KOPT-K1 (cell line): ENCODE results near the gene BABAM2.
A peak's percentile ranks its signal among the peaks of the same experiment; 100 is the strongest.
"Not testable (repeated sequence)": the region's sequence is repeated elsewhere in the genome, so short reads cannot be mapped to it uniquely, and the experiment has no call there.

Source experiments
- H3K27ac ChIP-seq: fragments of 200-600 bp; sonication (generic); 2 replicates; pipeline ENCODE4 v1.5.1; 2016; ENCODE audit warnings: antibody characterized with exemption, mild to moderate bottlenecking, low read depth, low read length; ENCODE audit not compliant: poor library complexity, severe bottlenecking
- H3K36me3 ChIP-seq: fragments of 200-600 bp; sonication (generic); 2 replicates; pipeline ENCODE4 v1.5.1; 2017; ENCODE audit warnings: antibody characterized with exemption, mild to moderate bottlenecking, low read length, moderate library complexity; ENCODE audit not compliant: insufficient read depth
- H3K9me3 ChIP-seq: fragments of 200-600 bp; sonication (generic); 2 replicates; pipeline ENCODE4 v1.5.1; 2017; ENCODE audit warnings: antibody characterized with exemption, low read length, mild to moderate bottlenecking; ENCODE audit not compliant: insufficient read depth, poor library complexity, severe bottlenecking

Gene BABAM2

DNA sequence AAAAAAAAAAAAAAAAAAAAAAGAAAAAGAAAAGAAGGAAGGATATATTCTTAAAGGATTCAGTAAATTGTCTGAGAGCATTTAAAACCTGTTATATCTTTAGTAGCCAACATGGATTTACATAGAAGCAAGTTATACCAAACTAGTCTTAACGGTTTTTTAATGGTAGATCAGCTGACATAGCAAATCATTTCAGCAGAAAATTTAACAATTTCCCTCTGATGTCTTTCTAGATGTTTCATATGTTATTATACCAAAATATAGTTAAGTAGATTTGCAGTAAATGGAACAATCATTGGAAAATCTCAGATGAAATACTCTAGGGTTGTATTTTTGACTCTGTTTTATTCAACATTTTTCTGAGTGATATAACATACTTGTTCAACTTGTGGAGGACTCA lies 72.9 kb downstream of the BABAM2 start:
- H3K36me3 ChIP-seq, result no peaks in the 10 kb centered on the region
- peaks cover 8% of the 10 kb centered on the region for H3K9me3 ChIP-seq
- H3K27ac ChIP-seq, result no peak overlapping the region

DNA sequence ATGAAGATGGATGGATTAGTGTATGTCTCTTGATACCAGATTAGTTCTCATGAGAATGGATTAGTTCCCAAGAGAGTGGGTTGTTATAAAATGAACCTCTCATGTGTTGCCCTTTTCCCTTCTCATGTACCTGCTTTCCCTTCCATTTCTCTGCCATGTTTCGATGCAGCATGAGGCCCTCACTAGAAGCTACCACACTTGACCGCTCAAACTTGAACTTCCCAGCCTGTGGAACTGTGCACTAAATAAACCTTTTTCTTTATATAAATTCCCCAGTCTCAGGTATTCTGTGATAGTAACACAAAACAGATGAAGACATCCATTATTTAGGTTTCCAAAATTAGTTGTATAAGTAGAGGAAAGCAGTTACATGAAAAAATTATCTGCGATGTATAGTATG lies 73.5 kb downstream of the BABAM2 start:
- Histone ChIP-seq H3K27ac (no peak overlapping the region), H3K9me3 (peaks cover 14% of the 10 kb centered on the region), H3K36me3 (no peaks in the 10 kb centered on the region)

DNA sequence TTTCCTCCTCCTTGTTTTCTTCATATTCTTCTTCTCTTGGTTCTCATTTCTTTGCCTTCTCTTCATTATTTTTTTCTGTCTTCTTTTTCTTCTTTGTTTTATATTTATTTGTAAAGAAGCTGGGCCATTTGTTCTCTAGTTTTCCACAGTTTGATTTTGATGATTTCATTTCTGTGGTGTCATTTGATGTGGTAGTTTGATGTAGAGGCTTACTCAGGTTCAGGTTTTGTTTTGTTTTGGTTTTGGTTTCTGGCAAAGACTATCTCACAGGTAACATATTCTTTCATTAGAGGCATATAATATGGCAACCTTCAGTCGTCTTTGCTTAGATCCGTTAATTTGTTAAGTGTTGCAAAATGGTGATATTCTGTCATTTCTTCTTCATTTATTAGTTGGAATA lies 75.3 kb downstream of the BABAM2 start:
- peaks cover 4% of the 10 kb centered on the region; the same call in 1 of the 2 replicates for H3K36me3 ChIP-seq
- H3K9me3 ChIP-seq, result peaks cover 22% of the 10 kb centered on the region
- H3K27ac ChIP-seq, result peak overlapping the region; percentile 14

- Histone ChIP-seq H3K36me3 (peaks cover 4% of the 10 kb centered on the region; the same call in 1 of the 2 replicates), H3K27ac (peak overlapping the region; percentile 14), H3K9me3 (peaks cover 22% of the 10 kb centered on the region)
Observed at GRCh38 chr2:27966466-27966865, 75.9 kb downstream of the BABAM2 start.

- Histone ChIP-seq H3K27ac (no peak overlapping the region), H3K36me3 (peaks cover 4% of the 10 kb centered on the region; the same call in 1 of the 2 replicates), H3K9me3 (peaks cover 22% of the 10 kb centered on the region)
Observed at GRCh38 chr2:27967076-27967475, 76.5 kb downstream of the BABAM2 start.

DNA sequence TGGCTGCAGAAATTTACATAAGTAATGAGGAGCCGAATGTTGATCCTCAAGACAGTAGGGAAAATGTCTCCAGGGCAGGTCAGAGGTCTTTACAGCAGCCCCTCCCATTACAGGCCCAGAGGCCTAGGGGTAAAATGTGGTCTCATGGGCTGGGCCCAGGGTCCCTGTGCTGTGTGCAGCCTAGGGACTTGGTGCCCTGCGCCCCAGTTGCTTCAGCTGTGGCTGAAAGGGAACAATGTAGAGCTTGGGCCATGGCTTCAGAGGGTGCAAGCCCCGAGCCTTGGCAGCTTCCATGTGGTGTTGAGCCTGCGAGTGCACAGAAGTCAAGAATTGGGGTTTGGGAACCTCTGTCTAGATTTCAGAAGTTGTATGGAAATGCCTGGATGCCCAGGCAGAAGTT lies 77.5 kb downstream of the BABAM2 start:
- not testable (repeated sequence) for H3K27ac ChIP-seq, H3K36me3 ChIP-seq
- peaks cover 22% of the 10 kb centered on the region for H3K9me3 ChIP-seq

DNA sequence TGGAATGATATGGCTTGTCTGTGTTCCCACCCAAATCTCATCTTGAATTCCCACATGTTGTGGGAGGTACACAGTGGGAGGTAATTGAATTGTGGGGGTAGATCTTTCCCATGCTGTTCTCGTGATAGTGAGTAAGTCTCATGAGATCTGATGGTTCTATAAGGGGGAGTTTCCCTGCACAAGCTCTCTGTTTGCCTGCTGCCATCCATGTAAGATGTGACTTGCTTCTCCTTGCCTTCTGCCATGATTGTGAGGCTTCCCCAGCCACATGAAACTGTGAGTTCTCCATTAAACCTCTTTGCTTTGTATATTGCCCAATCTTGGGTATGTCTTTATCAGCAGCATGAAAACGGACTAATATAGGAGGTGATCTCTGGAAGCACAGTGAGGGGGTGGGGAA lies 78.4 kb downstream of the BABAM2 start:
- H3K36me3 ChIP-seq, H3K27ac ChIP-seq: not testable (repeated sequence)
- H3K9me3 ChIP-seq, result peaks cover 22% of the 10 kb centered on the region

- Histone ChIP-seq H3K36me3 (peaks cover 4% of the 10 kb centered on the region; the same call in 1 of the 2 replicates), H3K9me3 (peaks cover 22% of the 10 kb centered on the region), H3K27ac (no peak overlapping the region)
Observed at GRCh38 chr2:27972311-27972710, 81.8 kb downstream of the BABAM2 start.

- Histone ChIP-seq H3K9me3 (peaks cover 12% of the 10 kb centered on the region), H3K27ac (no peak overlapping the region), H3K36me3 (peaks cover 4% of the 10 kb centered on the region; the same call in 1 of the 2 replicates)
Observed at GRCh38 chr2:27973592-27973991, 83.1 kb downstream of the BABAM2 start.

DNA sequence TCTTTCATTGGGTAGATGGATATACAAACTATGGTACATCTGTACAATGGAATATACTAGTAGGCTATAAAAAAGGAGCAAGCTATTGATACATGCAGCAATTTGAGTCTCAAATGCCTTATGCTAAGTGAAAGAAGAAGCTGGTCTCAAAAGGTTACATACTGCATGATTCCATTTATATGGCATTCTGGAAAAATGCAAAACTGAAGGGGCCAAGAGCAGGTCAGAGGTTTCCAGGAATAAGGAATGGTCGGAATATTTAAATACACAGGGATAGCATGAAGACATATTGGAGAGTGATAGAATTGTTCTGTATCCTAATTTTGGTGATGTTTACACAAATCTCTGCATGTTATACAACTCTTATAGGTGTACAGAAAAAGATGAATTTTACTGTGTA lies 85.8 kb downstream of the BABAM2 start:
- no peaks in the 10 kb centered on the region for H3K36me3 ChIP-seq
- no peak overlapping the region for H3K27ac ChIP-seq
- no peaks in the 10 kb centered on the region for H3K9me3 ChIP-seq

GRCh38 chr2:27977731-27978312 lies 87.3 kb downstream of the BABAM2 start:
- Histone ChIP-seq H3K27ac (no peak overlapping the region), H3K9me3 (no peaks in the 10 kb centered on the region), H3K36me3 (no peaks in the 10 kb centered on the region)

DNA sequence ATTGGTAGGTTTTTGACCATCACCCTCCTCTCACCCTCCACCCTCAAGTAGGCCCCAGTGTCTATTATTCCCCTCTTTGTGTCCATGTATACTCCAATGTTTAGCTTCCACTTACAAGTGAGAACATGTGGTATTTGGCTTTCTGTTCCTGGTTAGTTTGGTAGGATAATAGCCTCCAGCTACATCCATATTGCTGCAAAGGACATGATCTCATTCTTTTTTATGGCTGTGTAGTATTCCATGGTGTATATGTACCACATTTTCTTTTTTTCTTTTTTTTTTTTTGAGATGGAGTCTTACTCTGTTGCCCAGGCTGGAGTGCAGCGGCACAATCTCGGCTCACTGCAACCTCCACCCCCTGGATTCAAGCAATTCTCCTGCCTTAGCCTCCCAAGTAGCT lies 88.2 kb downstream of the BABAM2 start:
- H3K9me3 ChIP-seq, H3K27ac ChIP-seq, H3K36me3 ChIP-seq: not testable (repeated sequence)

GRCh38 chr2:27980242-27980641 lies 89.7 kb downstream of the BABAM2 start:
- no peaks in the 10 kb centered on the region for H3K9me3 ChIP-seq
- no peaks in the 10 kb centered on the region for H3K36me3 ChIP-seq
- no peak overlapping the region for H3K27ac ChIP-seq

DNA sequence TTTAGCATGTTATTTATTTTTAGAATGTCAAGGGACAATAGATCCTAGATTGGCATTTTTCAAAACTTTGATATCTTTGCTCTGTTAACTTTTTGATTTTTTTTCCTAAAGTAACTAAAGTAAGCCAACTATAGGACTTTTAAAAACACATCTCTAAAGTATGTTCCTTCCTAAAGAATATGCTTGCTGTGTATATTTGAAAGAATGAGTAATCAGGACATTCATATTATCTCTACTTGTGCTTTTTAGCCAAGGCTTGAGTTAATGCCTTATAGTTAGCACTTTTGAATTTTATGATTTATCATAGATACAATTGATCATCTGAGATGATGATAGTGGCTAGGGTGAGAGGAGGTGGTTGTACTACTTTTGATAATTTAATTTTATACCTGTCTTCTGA lies 93.6 kb downstream of the BABAM2 start:
- no peaks in the 10 kb centered on the region for H3K9me3 ChIP-seq
- no peak overlapping the region for H3K27ac ChIP-seq
- no peaks in the 10 kb centered on the region for H3K36me3 ChIP-seq

GRCh38 chr2:27988306-27988705 lies 97.8 kb downstream of the BABAM2 start:
- H3K9me3 ChIP-seq, result no peaks in the 10 kb centered on the region

GRCh38 chr2:27988718-27989117 lies 98.2 kb downstream of the BABAM2 start:
- no peaks in the 10 kb centered on the region for H3K9me3 ChIP-seq
- no peak overlapping the region for H3K27ac ChIP-seq
- no peaks in the 10 kb centered on the region for H3K36me3 ChIP-seq

More at GRCh38 chr2:27988306-27988705, 97.8 kb downstream of the BABAM2 start:
- H3K27ac ChIP-seq, result no peak overlapping the region
- H3K36me3 ChIP-seq, result no peaks in the 10 kb centered on the region
